ENCODE data around the gene ENTPD8. TPM values are rescaled to one million over a fixed set of nuclear protein-coding genes. Genes with fewer than 3 reads are reported as not detected.

The ENTPD8 gene
- total and polyA plus RNA-seq, 2 donors (not counting 1 experiment from before 2014, with no cell fraction given) = not detected

DNA sequence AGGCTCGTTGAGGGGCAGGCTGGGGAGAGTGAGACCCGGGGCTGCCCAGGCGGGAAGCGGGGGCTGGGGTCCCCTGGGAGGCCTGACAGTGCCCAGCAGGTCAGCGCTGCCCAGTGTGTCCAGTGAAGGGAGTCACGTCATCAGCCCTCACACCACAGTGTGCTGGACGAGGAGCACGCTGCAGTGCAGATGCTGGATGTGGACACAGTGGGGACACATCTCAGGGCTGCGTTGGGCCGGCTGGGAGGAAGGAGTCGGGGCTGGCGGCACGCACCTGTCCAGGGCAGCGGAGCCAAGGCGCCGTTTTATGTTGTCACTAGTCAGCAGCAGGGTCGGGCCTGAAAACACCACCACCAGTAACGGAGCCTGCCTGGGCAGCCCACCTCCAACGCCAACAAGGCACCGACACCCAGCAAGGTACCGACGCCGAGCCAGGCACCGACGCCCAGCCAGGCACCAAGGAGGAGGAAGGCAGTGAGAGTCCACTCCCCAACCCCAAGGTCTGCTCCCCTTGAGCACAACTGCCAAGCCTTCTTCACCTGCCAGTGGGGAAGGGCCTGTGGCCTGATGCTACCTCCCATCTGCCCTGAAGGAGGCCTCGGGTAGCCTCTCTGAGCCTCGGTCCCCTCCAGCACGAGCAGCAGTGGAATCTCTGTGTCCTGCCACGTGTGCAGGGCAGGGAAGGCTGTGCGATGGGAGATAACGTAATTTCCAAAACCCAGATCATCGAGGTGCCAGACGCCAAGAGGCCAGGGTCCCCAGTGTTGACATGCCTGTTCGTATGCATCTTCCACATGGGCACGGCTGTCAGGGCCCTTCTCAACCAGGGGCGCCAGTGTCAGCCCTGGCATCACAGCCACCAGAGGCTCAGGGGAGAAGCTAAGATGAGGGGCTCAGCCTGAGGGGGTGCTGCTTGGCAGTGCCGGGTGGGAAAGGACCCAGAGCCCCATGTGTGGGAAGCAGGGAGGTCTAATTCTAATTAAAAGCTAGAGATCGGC is 39.8 kb upstream of the ENTPD8 start:
- H3K4me1 ChIP-seq (ENCODE audit: control insufficient read depth in 2 of 2, insufficient read depth in 2 of 2, low read length in 2 of 2) = no peaks in the 10 kb centered on the region
- 94% methylated on average over 37 of the region's 38 CpGs for WGBS (ENCODE audit: insufficient coverage)
- no peak overlapping the region for H3K4me3 ChIP-seq (ENCODE audit: control extremely low read depth in 1 of 5, extremely low read depth in 1 of 5, insufficient read depth in 1 of 5, low read depth in 2 of 5, low read length in 4 of 5)
- Mint-ChIP-seq H3K4me3 (no peak overlapping the region), H3K4me1 (no peaks in the 10 kb centered on the region), H3K9me3 (ENCODE audit: insufficient read depth) (peaks cover 2% of the 10 kb centered on the region), H3K27ac (no peak overlapping the region), H3K27me3 (no peaks in the 10 kb centered on the region)
- H3K9ac ChIP-seq (ENCODE audit: low read length) = no peak overlapping the region
- H3K4me2 ChIP-seq (replicated peaks; ENCODE audit: low read depth, low read length, poor library complexity, severe bottlenecking) = no peak overlapping the region
- TF ChIP-seq EZH2 (IDR thresholded peaks at IDR 0.05; ENCODE audit: borderline replicate concordance, insufficient read depth, low read depth, low read length, poor library complexity, severe bottlenecking) = no peak
- no peak overlapping the region for H3K27ac ChIP-seq (ENCODE audit: low read length in 2 of 2)
- CTCF ChIA-PET = no interaction called here
- H3K36me3 ChIP-seq (replicated peaks in 1 of 2; ENCODE audit: control extremely low read depth in 1 of 2, control insufficient read depth in 1 of 2, extremely low read depth in 1 of 2, insufficient read depth in 2 of 2, low read length in 1 of 2) = no peaks in the 10 kb centered on the region
- H4K20me1 ChIP-seq (ENCODE audit: control insufficient read depth, insufficient read depth, low read length, poor library complexity, severe bottlenecking) = no peaks in the 10 kb centered on the region
- H2AFZ ChIP-seq (ENCODE audit: insufficient read depth, low read depth, low read length, poor library complexity, severe bottlenecking) = no peak overlapping the region
- H3K9me3 ChIP-seq (ENCODE audit: control extremely low read depth in 1 of 3, control insufficient read depth in 2 of 3, insufficient read depth in 1 of 3, low read length in 2 of 3) = peaks cover 0 to 5% (median 3%) of the 10 kb centered on the region in 3 donors
- intact Hi-C loops (cut with micrococcal nuclease) = no loop called here
- no peaks in the 10 kb centered on the region for H3K79me2 ChIP-seq (ENCODE audit: control insufficient read depth, insufficient read depth, low read length)
- no peaks in the 10 kb centered on the region for H3K27me3 ChIP-seq (replicated peaks in 1 of 4; ENCODE audit: control extremely low read depth in 1 of 4, control insufficient read depth in 3 of 4, insufficient read depth in 4 of 4, low read length in 3 of 4)
- ATAC-seq (ENCODE audit: low read depth) = no peak
- POLR2A ChIA-PET = no interaction called here
- DNase-seq = no peak

DNA sequence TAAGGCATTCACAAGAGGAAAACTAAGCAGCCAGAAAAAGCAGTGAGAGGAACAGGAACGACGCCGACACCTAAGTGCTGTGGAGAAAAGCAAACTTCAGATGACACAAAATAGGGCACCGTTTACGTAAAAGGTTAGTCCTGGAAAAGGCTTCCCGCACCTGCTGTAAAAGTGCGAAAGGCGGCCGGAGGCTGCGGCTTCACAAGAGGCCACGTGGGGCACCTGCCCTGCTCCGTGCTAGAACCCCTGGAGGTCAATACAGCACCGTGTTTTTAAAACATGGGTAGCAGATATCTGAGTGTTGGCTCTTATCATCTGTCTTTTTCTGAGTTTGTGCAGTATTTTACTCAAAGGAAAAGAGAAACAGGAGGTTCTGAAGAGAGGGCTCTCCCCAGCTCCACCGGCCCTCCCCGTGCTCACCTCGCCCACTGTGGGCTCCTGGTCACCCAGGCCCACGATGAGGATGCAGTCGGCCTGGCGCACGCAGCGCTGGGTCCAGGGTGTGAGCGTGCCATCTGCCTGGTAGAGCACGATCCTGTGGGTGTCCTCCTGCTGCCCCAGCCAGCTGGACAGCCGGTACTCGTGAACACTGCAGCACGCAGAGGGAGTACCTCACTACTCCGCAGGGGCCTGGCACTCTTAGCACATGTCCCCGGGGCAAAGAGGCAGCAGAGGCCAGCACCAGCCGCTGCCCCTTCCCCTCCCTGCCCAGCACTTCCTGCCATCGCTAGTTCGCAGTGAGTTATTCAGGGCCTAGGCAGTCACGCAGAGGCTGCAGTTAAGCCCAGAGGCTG is 38.9 kb upstream of the ENTPD8 start:
- H3K4me3 ChIP-seq (ENCODE audit: control extremely low read depth in 1 of 5, extremely low read depth in 1 of 5, insufficient read depth in 1 of 5, low read depth in 2 of 5, low read length in 4 of 5) = no peak overlapping the region
- Mint-ChIP-seq H3K27me3 (no peaks in the 10 kb centered on the region), H3K27ac (no peak overlapping the region), H3K9me3 (ENCODE audit: insufficient read depth) (peaks cover 7% of the 10 kb centered on the region), H3K4me1 (no peaks in the 10 kb centered on the region), H3K4me3 (no peak overlapping the region)
- H3K27ac ChIP-seq (ENCODE audit: low read length in 2 of 2) = no peak overlapping the region
- peaks cover 1 to 11% (median 10%) of the 10 kb centered on the region in 3 donors for H3K9me3 ChIP-seq (ENCODE audit: control extremely low read depth in 1 of 3, control insufficient read depth in 2 of 3, insufficient read depth in 1 of 3, low read length in 2 of 3)
- H3K4me2 ChIP-seq (replicated peaks; ENCODE audit: low read depth, low read length, poor library complexity, severe bottlenecking) = no peak overlapping the region
- WGBS (ENCODE audit: insufficient coverage) = 94% methylated on average over 30 of the region's 32 CpGs
- no peaks in the 10 kb centered on the region for H4K20me1 ChIP-seq (ENCODE audit: control insufficient read depth, insufficient read depth, low read length, poor library complexity, severe bottlenecking)
- H3K9ac ChIP-seq (ENCODE audit: low read length) = no peak overlapping the region
- intact Hi-C loops (cut with micrococcal nuclease) = no loop called here
- DNase-seq (no peak), ATAC-seq (ENCODE audit: low read depth) (no peak)
- TF ChIP-seq EZH2 (IDR thresholded peaks at IDR 0.05; ENCODE audit: borderline replicate concordance, insufficient read depth, low read depth, low read length, poor library complexity, severe bottlenecking) = no peak
- TF ChIP-seq CTCF (IDR thresholded peaks at IDR 0.05) = no peak
- no peaks in the 10 kb centered on the region for H3K27me3 ChIP-seq (replicated peaks in 1 of 4; ENCODE audit: control extremely low read depth in 1 of 4, control insufficient read depth in 3 of 4, insufficient read depth in 4 of 4, low read length in 3 of 4)
- ChIA-PET CTCF (no interaction called here), POLR2A (no interaction called here)
- H2AFZ ChIP-seq (ENCODE audit: insufficient read depth, low read depth, low read length, poor library complexity, severe bottlenecking) = no peak overlapping the region
- H3K36me3 ChIP-seq (replicated peaks in 1 of 2; ENCODE audit: control extremely low read depth in 1 of 2, control insufficient read depth in 1 of 2, extremely low read depth in 1 of 2, insufficient read depth in 2 of 2, low read length in 1 of 2) = no peaks in the 10 kb centered on the region
- H3K79me2 ChIP-seq (ENCODE audit: control insufficient read depth, insufficient read depth, low read length) = no peaks in the 10 kb centered on the region
- no peaks in the 10 kb centered on the region for H3K4me1 ChIP-seq (ENCODE audit: control insufficient read depth in 2 of 2, insufficient read depth in 2 of 2, low read length in 2 of 2)

All from B cell (primary cell).